Parathyroid adenoma (tissue), 2 donors: ENCODE measurements around the gene MTCL3.

Source experiments
- H2AFZ ChIP-seq: fragments of 300-600 bp; sonication (generic); one replicate; pipeline ENCODE4 v1.7.0; 2017; ENCODE audit warnings: antibody characterized with exemption, mild to moderate bottlenecking
- H3K27ac ChIP-seq: fragments of 300-600 bp; sonication (generic); one replicate; pipeline ENCODE4 v1.7.0; 2017
- H3K27me3 ChIP-seq: fragments of 300-600 bp; sonication (generic); one replicate; pipeline ENCODE4 v1.7.0; 2017; ENCODE audit warnings: low read length; ENCODE audit not compliant: control insufficient read depth, insufficient read depth
- H3K36me3 ChIP-seq: fragments of 300-600 bp; sonication (generic); one replicate; pipeline ENCODE4 v1.7.0; 2017; ENCODE audit warnings: low read length; ENCODE audit not compliant: control insufficient read depth, insufficient read depth
- H3K4me1 ChIP-seq: fragments of 300-600 bp; sonication (generic); one replicate; pipeline ENCODE4 v1.7.0; 2017; ENCODE audit warnings: control low read depth
- H3K4me2 ChIP-seq: fragments of 300-600 bp; sonication (generic); one replicate; pipeline ENCODE4 v1.7.0; 2017; ENCODE audit warnings: low read length
- H3K4me3 ChIP-seq: fragments of 300-600 bp; sonication (generic); one replicate; pipeline ENCODE4 v1.7.0; 2017; ENCODE audit warnings: low read depth, low read length
- H3K79me2 ChIP-seq: fragments of 300-600 bp; sonication (generic); one replicate; pipeline ENCODE4 v1.7.0; 2017; ENCODE audit warnings: control low read depth
- H3K9ac ChIP-seq: fragments of 300-600 bp; sonication (generic); one replicate; pipeline ENCODE4 v1.7.0; 2017; ENCODE audit warnings: mild to moderate bottlenecking
- H3K9me3 ChIP-seq: fragments of 300-600 bp; sonication (generic); one replicate; pipeline ENCODE4 v1.7.0; 2017; ENCODE audit warnings: low read length; ENCODE audit not compliant: control insufficient read depth
- CTCF ChIP-seq: fragments of 300-600 bp; sonication (generic); IDR thresholded peaks from one replicate; pipeline ENCODE4 v1.7.0; 2017; ENCODE audit warnings: antibody characterized with exemption, mild to moderate bottlenecking
- donor health status: primary hyperparathyroidism.

The MTCL3 gene

GRCh38 chr6:127456465-127456864 lies 62.7 kb downstream of the MTCL3 start:
- Histone ChIP-seq H3K36me3 (no peaks in the 10 kb centered on the region), H3K4me1 (no peaks in the 10 kb centered on the region), H2AFZ (no peak overlapping the region), H3K9me3 (no peaks in the 10 kb centered on the region), H3K9ac (no peak overlapping the region), H3K27me3 (no peaks in the 10 kb centered on the region), H3K4me3 (no peak overlapping the region), H3K4me2 (no peak overlapping the region), H3K27ac (no peak overlapping the region), H3K79me2 (no peaks in the 10 kb centered on the region)
- no peak for TF ChIP-seq CTCF

- Histone ChIP-seq H3K27ac (no peak overlapping the region), H3K9me3 (no peaks in the 10 kb centered on the region), H3K27me3 (no peaks in the 10 kb centered on the region), H3K4me3 (no peak overlapping the region), H3K4me2 (no peak overlapping the region), H3K79me2 (no peaks in the 10 kb centered on the region), H3K9ac (no peak overlapping the region), H2AFZ (no peak overlapping the region), H3K4me1 (no peaks in the 10 kb centered on the region), H3K36me3 (no peaks in the 10 kb centered on the region)
- TF ChIP-seq CTCF, result no peak
Observed at GRCh38 chr6:127453845-127454619, 65.1 kb downstream of the MTCL3 start.

GRCh38 chr6:127452803-127453202 lies 66.3 kb downstream of the MTCL3 start:
- no peak for TF ChIP-seq CTCF
- Histone ChIP-seq H3K9ac (no peak overlapping the region), H3K9me3 (no peaks in the 10 kb centered on the region), H3K4me2 (no peak overlapping the region), H3K4me3 (no peak overlapping the region), H3K79me2 (no peaks in the 10 kb centered on the region), H3K36me3 (no peaks in the 10 kb centered on the region), H3K4me1 (no peaks in the 10 kb centered on the region), H3K27me3 (no peaks in the 10 kb centered on the region), H2AFZ (no peak overlapping the region), H3K27ac (no peak overlapping the region)

- Histone ChIP-seq H3K79me2 (no peaks in the 10 kb centered on the region), H3K27me3 (no peaks in the 10 kb centered on the region), H3K9me3 (no peaks in the 10 kb centered on the region), H3K27ac (no peak overlapping the region), H3K4me1 (no peaks in the 10 kb centered on the region), H3K36me3 (no peaks in the 10 kb centered on the region), H3K4me2 (no peak overlapping the region), H3K4me3 (no peak overlapping the region), H2AFZ (no peak overlapping the region), H3K9ac (no peak overlapping the region)
- TF ChIP-seq CTCF, result no peak
Observed at GRCh38 chr6:127451388-127451787, 67.7 kb downstream of the MTCL3 start.

- H3K9ac ChIP-seq, result no peak overlapping the region
- TF ChIP-seq CTCF, result no peak
- H2AFZ ChIP-seq, result no peak overlapping the region
- no peak overlapping the region for H3K4me2 ChIP-seq
- no peak overlapping the region for H3K4me3 ChIP-seq
- H3K27ac ChIP-seq, result no peak overlapping the region
- no peaks in the 10 kb centered on the region for H3K36me3 ChIP-seq
- H3K4me1 ChIP-seq, result no peaks in the 10 kb centered on the region
- no peaks in the 10 kb centered on the region for H3K79me2 ChIP-seq
- no peaks in the 10 kb centered on the region for H3K27me3 ChIP-seq
- no peaks in the 10 kb centered on the region for H3K9me3 ChIP-seq
Observed at GRCh38 chr6:127447780-127448179, 71.4 kb downstream of the MTCL3 start.
